Measurements from ENCODE around the gene DTNB.

- TF ChIP-seq, protein P1, sequence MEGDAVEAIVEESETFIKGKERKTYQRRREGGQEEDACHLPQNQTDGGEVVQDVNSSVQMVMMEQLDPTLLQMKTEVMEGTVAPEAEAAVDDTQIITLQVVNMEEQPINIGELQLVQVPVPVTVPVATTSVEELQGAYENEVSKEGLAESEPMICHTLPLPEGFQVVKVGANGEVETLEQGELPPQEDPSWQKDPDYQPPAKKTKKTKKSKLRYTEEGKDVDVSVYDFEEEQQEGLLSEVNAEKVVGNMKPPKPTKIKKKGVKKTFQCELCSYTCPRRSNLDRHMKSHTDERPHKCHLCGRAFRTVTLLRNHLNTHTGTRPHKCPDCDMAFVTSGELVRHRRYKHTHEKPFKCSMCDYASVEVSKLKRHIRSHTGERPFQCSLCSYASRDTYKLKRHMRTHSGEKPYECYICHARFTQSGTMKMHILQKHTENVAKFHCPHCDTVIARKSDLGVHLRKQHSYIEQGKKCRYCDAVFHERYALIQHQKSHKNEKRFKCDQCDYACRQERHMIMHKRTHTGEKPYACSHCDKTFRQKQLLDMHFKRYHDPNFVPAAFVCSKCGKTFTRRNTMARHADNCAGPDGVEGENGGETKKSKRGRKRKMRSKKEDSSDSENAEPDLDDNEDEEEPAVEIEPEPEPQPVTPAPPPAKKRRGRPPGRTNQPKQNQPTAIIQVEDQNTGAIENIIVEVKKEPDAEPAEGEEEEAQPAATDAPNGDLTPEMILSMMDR (IDR thresholded peaks at IDR 0.05): peak; percentile 18
- no peak for TF ChIP-seq EZH2 (IDR thresholded peaks at IDR 0.05; ENCODE audit: borderline replicate concordance, insufficient read depth, low read depth, low read length, poor library complexity, severe bottlenecking)
These were observed 169.1 kb downstream of the DTNB start for GRCh38 chr2:25504266-25504665.

All from B cell (primary cell).